Activated CD8-positive, alpha-beta memory T cell treated with anti-CD3 and anti-CD28 coated beads for 36 hours (primary cell): ENCODE measurements around the gene KRT74. TPM values are rescaled to one million over a fixed set of nuclear protein-coding genes. Genes with fewer than 3 reads are reported as not detected.
"Not testable (repeated sequence)": the region's sequence is repeated elsewhere in the genome, so short reads cannot be mapped to it uniquely, and the experiment has no call there.

Source experiments
- CTCF ChIA-PET: fragments of 350-600 bp; sonication (Branson Sonifier 250); formaldehyde crosslinking; loops from one replicate; lab custom pipeline; 2021; ENCODE audit warnings: antibody characterized with exemption; lab: Charles Lee
- POLR2A ChIA-PET: fragments of 350-600 bp; sonication (Branson Sonifier 250); formaldehyde crosslinking; loops from one replicate; lab custom pipeline; 2021; ENCODE audit warnings: antibody characterized with exemption; lab: Charles Lee
- total RNA-seq, 2 experiments: library from RNA; stranded (reverse); gene quantifications; one replicate each; pipeline ENCODE4 v1.2.3, GENCODE V29; 2021

The KRT74 gene
- total RNA-seq, 2 experiments from 2014 or later, result not detected

GRCh38 chr12:52605542-52605941, 31.9 kb upstream of the KRT74 start:
- ChIA-PET CTCF (interaction anchor here (1.2 kb wide), 1 partner anchor 20 kb away, joined by 4 read pairs; no protein-coding TSS in a partner anchor), POLR2A (no interaction called here)

- ChIA-PET CTCF (no interaction called here), POLR2A (no interaction called here)
Observed at GRCh38 chr12:52604859-52605258, 31.2 kb upstream of the KRT74 start.

- ChIA-PET CTCF (no interaction called here), POLR2A (no interaction called here)
Observed at GRCh38 chr12:52603314-52603713, 29.7 kb upstream of the KRT74 start.

GRCh38 chr12:52602552-52602951, 28.9 kb upstream of the KRT74 start:
- ChIA-PET POLR2A (no interaction called here), CTCF (no interaction called here)

- ChIA-PET CTCF (no interaction called here), POLR2A (no interaction called here)
Observed at GRCh38 chr12:52601671-52602070, 28.0 kb upstream of the KRT74 start.

GRCh38 chr12:52600941-52601481, 27.4 kb upstream of the KRT74 start, which contains the start of gene KRT72:
Gene KRT72 (minus strand): TSS chr12:52601463. CDS start chr12:52601452, 11 bp downstream.
- POLR2A ChIA-PET, result no interaction called here

GRCh38 chr12:52600475-52600874, 26.8 kb upstream of the KRT74 start:
- POLR2A ChIA-PET, result no interaction called here
- CTCF ChIA-PET, result no interaction called here

More at GRCh38 chr12:52600941-52601481, 27.4 kb upstream of the KRT74 start, which contains the start of gene KRT72:
- CTCF ChIA-PET, result no interaction called here

GRCh38 chr12:52600071-52600470, 26.4 kb upstream of the KRT74 start:
- ChIA-PET CTCF (interaction anchor here (1.0 kb wide), 1 partner anchor 285 kb away, joined by 3 read pairs; no protein-coding TSS in a partner anchor), POLR2A (no interaction called here)

- ChIA-PET POLR2A (no interaction called here), CTCF (no interaction called here)
Observed at GRCh38 chr12:52598966-52599365, 25.3 kb upstream of the KRT74 start.

GRCh38 chr12:52594237-52594636, 20.6 kb upstream of the KRT74 start:
- CTCF ChIA-PET, result interaction anchor here (0.7 kb wide), 1 partner anchor 221 kb away, joined by 3 read pairs; no protein-coding TSS in a partner anchor
- POLR2A ChIA-PET, result not testable (repeated sequence)

- POLR2A ChIA-PET, result no interaction called here
- CTCF ChIA-PET, result no interaction called here
Observed at GRCh38 chr12:52591521-52591920, 17.9 kb upstream of the KRT74 start.

- CTCF ChIA-PET, result interaction anchor here (1.0 kb wide), 1 partner anchor 289 kb away, joined by 3 read pairs; no protein-coding TSS in a partner anchor
- POLR2A ChIA-PET, result no interaction called here
Observed at GRCh38 chr12:52590021-52590420, 16.4 kb upstream of the KRT74 start.

GRCh38 chr12:52587563-52587962, 13.9 kb upstream of the KRT74 start:
- CTCF ChIA-PET, result interaction anchor here (1.5 to 1.6 kb wide), 2 partner anchors 9 to 260 kb away, joined by 3 read pairs; no protein-coding TSS in a partner anchor
- POLR2A ChIA-PET, result no interaction called here

- ChIA-PET CTCF (interaction anchor here (0.9 to 1.5 kb wide), 3 partner anchors 20 to 282 kb away, joined by 3 to 4 read pairs (median 3); no protein-coding TSS in a partner anchor), POLR2A (no interaction called here)
Observed at GRCh38 chr12:52585946-52586345, 12.3 kb upstream of the KRT74 start.

- CTCF ChIA-PET, result no interaction called here
- POLR2A ChIA-PET, result no interaction called here
Observed at GRCh38 chr12:52585066-52585465, 11.4 kb upstream of the KRT74 start.

- POLR2A ChIA-PET, result no interaction called here
- CTCF ChIA-PET, result interaction anchor here (1.1 to 3.7 kb wide), 4 partner anchors 22 to 301 kb away, joined by 3 to 29 read pairs (median 8); no protein-coding TSS in a partner anchor
Observed at GRCh38 chr12:52584156-52584682, 10.6 kb upstream of the KRT74 start.

GRCh38 chr12:52582971-52583456, 9.4 kb upstream of the KRT74 start:
- CTCF ChIA-PET, result interaction anchor here (0.7 to 3.7 kb wide), 6 partner anchors 23 to 302 kb away, joined by 3 to 29 read pairs (median 4); no protein-coding TSS in a partner anchor
- POLR2A ChIA-PET, result no interaction called here

GRCh38 chr12:52582486-52582885, 8.8 kb upstream of the KRT74 start:
- POLR2A ChIA-PET, result no interaction called here
- CTCF ChIA-PET, result interaction anchor here (1.4 to 3.7 kb wide), 5 partner anchors 284 to 302 kb away, joined by 4 to 29 read pairs (median 5); no protein-coding TSS in a partner anchor

GRCh38 chr12:52581481-52581880, 7.8 kb upstream of the KRT74 start:
- ChIA-PET CTCF (interaction anchor here (1.8 to 3.7 kb wide), 2 partner anchors 289 to 297 kb away, joined by 5 to 29 read pairs; no protein-coding TSS in a partner anchor), POLR2A (no interaction called here)

- CTCF ChIA-PET, result interaction anchor here (1.8 to 3.7 kb wide), 2 partner anchors 290 to 298 kb away, joined by 5 to 29 read pairs; no protein-coding TSS in a partner anchor
- POLR2A ChIA-PET, result no interaction called here
Observed at GRCh38 chr12:52581066-52581465, 7.4 kb upstream of the KRT74 start.
